Measurements from ENCODE around the gene GLI3.

Gene GLI3

GRCh38 chr7:42236976-42237810 is at the start of gene GLI3:
GLI3 (minus strand) TSS chr7:42237209; CDS start chr7:42223253, 13,956 bp downstream.
- peak; percentile 62 for DNase-seq

GRCh38 chr7:42285383-42285824 is 48.4 kb upstream of the GLI3 start:
- DNase-seq = no peak

DNA sequence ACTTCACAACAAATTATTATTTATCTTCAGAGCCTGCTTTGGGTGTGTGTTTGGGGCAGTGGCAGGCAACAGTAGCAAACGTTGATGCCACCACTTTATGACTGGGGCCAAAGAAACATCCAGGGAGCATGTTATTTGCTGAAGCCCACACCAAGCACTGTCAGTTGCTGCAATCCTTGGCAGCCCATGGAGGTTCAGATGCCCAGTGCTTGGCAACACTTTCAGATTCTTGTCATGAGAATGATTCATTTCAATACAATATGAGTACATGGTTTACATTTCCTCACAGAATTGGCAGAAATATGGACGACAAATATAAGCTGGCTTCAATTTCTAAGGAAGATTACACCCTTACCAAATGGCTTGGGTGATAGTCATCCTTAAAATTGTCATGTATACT is 46.5 kb upstream of the GLI3 start:
- no peak for DNase-seq

DNA sequence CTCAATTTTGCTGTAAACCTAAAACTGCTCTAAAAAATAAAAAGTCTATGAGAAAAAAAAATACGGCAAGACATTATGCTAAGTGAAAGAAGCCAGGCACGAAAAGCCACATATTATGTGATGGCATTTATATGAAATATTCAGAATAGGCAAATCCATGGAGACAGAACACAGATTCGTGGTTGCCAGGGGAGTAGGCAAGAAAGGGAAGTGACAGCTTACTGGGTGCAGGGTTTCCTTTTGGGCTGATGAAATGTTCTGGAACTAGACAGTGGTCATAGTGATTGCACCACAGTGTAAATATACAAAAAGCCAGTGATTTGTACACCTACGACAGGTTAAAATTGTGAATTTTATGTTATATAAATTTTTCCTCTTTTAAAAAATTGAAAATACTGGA is 41.3 kb upstream of the GLI3 start:
- DNase-seq = no peak

- no peak for DNase-seq
These were observed 37.0 kb upstream of the GLI3 start for GRCh38 chr7:42274053-42274452.

DNA sequence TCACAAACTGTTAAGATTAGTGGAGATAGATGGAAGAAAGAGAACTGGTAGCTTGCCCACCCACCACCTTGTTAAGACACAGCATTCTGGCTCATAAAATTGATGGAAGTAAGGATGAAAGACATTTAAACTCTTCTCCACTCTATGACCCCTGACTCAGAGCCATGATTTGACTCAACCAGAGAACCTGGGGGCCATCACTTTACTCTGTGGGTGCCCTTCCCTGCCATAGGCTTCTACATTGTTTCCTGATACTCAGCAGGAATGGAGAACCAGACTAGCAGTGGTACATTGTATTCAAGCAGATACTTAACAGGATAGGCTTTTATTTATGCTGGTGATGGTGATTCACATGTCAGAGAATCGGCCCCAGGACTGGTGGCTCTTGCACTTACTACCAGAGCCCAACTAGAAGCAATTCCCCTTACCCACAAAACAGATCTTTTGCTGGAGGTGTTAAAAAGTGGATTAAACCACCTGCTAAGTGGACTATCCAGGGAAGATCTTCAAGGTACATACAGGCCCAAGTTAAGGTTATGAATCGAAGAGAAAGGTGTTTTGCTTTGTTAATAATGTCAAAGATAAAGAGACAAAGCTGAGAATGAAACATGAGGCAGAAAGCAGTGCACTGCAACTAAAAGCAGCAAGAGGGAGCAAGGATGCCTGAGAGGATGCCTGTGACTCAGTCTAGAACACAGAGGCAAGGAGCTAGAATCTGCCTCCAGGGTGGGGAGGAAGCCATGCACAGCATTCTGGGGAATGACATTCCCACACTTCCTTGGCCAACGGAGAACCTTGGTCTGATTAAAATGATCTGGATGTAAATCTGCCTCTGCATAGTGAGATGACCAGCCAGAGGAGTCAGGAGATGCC is 36.0 kb upstream of the GLI3 start:
- DNase-seq = peak; percentile 8

GRCh38 chr7:42269161-42269560 is 32.2 kb upstream of the GLI3 start:
- no peak for DNase-seq

DNA sequence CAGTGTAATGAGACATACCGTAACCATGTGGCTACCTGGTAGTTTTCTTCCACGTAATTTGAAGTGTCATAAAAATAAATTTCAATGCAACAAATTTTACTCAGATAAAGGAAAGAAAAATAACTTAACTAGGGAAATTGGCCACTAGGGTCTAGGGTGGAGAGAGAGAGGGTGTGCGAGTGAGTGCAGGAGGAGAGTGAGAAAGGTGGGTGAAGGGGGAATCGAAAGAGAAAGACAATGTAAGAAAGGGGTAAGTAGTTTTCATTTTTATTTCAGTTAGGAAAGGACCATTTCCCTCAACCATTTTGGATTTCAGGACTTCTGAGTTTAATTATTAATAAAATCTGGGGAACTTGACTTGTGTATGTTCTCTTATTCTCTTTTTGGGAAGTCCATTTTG is 27.7 kb upstream of the GLI3 start:
- no peak for DNase-seq

DNA sequence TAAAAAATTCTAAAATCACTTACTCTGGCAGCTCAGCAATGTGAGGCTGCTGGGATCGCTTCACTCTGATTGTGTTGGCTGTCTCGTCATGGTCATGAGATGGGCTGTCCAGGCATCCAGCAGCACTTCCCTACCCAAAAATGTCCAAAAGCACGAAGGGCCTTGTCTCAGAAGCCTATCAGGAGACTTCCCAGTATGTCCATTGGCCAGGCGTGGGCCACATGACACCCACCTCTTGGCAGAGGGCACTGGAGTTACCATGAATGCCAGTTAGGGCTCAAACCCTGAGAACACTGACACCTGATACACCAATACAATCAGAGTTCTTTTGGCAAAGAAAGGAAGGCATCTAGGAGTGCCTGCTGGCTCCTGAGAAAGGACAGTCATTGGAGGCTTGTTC is 27.0 kb upstream of the GLI3 start:
- DNase-seq = no peak

GRCh38 chr7:42262964-42263363 is 26.0 kb upstream of the GLI3 start:
- DNase-seq = no peak

DNA sequence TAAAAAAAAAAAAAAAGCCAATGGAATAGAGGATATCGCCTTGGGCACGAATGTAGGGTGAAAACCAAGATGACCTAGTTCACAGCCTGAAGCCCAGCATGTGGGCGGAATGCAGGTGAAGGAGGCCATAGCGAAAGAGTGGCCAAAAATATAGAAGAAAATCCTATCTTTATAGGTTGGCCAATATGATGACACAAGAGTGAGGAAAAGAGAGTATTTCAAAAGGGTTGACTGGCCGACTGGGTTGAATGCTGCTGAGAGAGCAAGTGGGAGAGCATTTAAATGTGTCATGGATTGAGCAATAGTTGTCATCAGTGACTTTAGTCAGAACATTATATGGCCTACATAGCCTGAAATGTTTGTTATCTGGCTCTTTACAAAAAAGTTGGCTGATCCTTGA is 17.2 kb upstream of the GLI3 start:
- no peak for DNase-seq

- DNase-seq = no peak
These were observed 16.3 kb upstream of the GLI3 start for GRCh38 chr7:42253316-42253715.

GRCh38 chr7:42250411-42250810 is 13.4 kb upstream of the GLI3 start:
- DNase-seq = no peak

- DNase-seq = no peak
These were observed 11.6 kb upstream of the GLI3 start for GRCh38 chr7:42248579-42248978.

GRCh38 chr7:42247301-42247700 is 10.3 kb upstream of the GLI3 start:
- peak; percentile 74 for DNase-seq

- DNase-seq = no peak
These were observed 7.8 kb upstream of the GLI3 start for GRCh38 chr7:42244828-42245227.

DNA sequence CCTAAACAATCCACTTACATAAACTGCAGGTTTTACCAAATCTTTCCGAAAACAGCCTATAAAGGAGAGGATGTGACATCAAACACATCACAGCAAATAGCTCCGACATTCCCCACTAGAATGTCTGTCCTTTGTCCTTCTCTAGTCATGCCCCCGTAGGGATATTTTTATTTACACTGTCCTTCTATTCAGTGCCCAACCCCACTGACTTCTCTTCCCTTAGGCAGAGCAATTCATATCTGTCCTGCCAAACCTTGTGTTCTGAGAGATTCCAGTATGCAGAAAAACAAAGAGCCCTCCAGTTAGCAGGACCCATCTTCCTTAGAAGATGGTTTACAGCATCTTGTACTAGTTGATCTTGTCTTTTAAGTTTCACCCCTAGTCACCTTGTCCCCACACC is 5.4 kb upstream of the GLI3 start:
- DNase-seq = no peak

- DNase-seq = no peak
These were observed 4.4 kb upstream of the GLI3 start for GRCh38 chr7:42241424-42241823.

- no peak for DNase-seq
These were observed 3.4 kb upstream of the GLI3 start for GRCh38 chr7:42240416-42240815.

DNA sequence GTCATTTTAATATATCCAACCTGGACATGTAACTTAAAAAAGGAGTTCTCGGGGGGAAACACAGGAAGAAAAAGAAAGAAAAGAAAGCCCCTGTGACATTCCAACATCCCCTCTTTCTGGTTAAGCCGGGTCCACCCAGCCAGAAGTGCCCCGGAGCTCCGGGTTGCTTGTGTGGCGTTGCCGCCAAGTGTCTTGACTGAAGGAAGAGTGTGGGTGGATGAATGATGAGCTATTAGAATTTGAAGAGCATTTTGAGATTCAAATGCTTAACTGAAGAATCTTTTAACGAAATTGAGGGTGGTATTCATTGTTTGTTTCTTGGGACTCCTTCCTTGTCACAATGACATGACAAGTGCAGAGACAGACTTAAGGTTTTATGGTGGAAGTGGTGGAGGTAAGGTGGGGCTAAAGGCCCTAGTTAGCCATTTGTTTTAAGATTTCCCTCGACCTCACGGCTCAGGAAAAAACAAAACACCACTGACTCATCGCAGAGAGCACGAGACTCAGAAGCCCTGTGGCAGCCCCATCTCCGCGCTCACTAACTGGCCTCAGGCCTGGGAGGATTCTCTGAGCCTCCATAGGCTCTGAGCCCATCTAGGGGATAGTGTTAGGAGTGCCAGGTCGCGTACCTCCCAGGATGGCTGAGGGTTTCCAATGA is 1.8 kb upstream of the GLI3 start:
- DNase-seq = peak; percentile 8

DNA sequence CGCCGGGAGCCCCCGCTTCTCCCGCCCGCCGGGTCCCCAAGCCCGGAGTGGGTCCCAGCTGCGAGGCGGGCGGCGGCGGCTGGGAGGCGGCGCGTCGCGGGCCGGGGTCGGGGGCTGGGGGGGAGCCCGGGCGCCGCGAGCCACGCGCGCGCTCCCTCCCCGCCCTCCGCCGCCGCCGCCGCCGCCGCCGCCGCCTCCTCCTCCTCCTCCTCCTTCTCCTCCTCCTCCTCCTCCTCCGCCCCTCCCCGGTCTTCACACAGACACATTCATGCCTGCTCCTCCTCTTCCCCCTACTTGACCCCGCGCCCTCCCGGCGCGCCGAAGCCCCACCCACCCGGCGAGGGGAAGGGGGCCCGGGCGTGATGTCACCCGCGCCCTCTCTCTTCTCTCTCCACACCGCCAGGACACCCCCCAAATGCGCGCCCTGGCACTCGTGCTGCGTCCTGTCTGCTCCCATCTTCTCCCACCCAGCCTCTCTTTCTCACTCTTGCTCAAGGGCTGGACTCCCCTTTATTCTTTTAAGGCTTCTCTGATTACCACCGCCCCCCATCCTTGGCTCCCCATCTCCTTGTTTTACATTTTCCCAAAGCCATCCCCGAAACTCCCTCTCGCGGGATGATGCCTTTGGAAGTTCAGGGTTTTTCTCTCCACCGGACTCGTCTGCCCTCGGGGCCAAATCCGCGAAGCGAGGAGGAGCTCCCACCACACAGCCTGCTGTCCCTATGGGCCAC is 967 bp upstream of the GLI3 start:
- DNase-seq = no peak

DNA sequence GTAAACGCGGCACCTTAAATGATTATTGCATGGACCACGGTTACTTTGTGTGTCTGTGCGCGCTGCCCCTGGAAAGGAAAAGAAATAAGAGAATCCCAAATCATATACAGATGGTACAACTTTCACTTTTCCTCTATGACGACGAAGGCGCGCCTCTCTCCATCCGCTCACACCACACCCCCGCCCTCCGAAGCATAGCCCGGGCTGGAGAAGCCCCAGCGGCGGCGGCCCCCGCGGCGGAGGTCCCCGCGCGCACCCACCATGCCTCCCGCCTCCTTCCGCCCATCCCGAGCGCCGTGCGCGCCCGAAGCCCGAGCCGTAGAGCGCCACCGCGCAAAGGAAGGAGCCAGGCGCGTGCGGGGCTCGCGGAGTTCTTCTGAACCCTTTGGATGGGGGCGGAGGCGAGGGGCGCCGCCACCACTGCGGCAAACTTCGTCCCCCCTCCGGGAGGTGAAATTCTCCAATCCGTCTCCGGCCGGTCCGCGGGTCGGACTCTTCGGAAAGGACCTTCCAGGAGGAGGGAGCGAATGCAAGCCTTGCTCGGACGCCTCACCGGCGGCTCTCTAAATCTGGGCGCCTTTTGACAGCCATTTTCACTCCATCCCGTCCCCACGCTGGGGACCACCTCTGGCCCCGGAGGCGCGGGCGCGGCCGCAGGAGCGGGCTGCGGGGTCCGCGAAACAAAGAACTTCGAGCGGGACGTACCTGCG is 588 bp downstream of the GLI3 start:
- no peak for DNase-seq

All from kidney glomerular epithelial cell (primary cell).